Nephron (organoid): ENCODE results near the gene TBX3.

Experiments used
- H3K27ac Mint-ChIP-seq, 3 experiments: 2 replicates each; pipeline ENCODE4 v1.8.0; 2020; ENCODE audit warnings: mixed read lengths in 3 of 3, mild to moderate bottlenecking in 2 of 3, moderate library complexity in 1 of 3
- H3K27me3 Mint-ChIP-seq: 2 replicates; pipeline ENCODE4 v1.8.0; 2021; ENCODE audit warnings: low read depth, mild to moderate bottlenecking, moderate library complexity, mixed read lengths
- H3K36me3 Mint-ChIP-seq: 2 replicates; pipeline ENCODE4 v1.8.0; 2020; ENCODE audit warnings: low read depth, mixed read lengths
- H3K4me1 Mint-ChIP-seq: 2 replicates; pipeline ENCODE4 v1.8.0; 2020; ENCODE audit warnings: mixed read lengths
- H3K4me3 Mint-ChIP-seq, 3 experiments: 2 replicates each; pipeline ENCODE4 v1.8.0; 2020; ENCODE audit warnings: mild to moderate bottlenecking in 3 of 3, mixed read lengths in 3 of 3, moderate library complexity in 2 of 3
- H3K9me3 Mint-ChIP-seq: 2 replicates; pipeline ENCODE4 v1.8.0; 2020; ENCODE audit warnings: mixed read lengths
- TF ChIP-seq, protein P1 (sequence below), 3 experiments: fragments of 200-600 bp; sonication (generic); IDR thresholded peaks; one replicate each; pipeline ENCODE4 v1.5.0; 2021; ENCODE audit warnings: antibody characterized with exemption in 3 of 3; ENCODE audit not compliant: unreplicated experiment in 3 of 3

Gene TBX3

DNA sequence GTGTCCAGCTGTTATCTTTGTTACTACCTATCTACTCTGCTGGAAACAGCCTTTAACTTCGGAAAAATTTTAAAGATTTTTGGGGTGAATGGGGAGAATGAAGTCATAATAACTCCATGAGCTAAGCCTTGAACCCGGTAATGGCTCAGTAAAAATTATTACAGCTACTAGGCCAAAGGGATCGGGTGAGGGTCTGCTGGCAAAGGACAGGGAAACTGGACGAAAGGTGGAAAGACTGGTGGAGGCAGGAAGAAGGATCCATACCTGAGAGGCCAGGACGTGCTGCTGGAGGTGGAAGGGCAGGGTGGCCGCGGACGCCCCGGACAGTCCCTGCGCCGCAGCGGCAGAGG, 10.1 kb downstream of the TBX3 start:
- H3K27ac Mint-ChIP-seq: peak overlapping the region; percentile 91 to 95 (median 93)
- TF ChIP-seq, protein P1, sequence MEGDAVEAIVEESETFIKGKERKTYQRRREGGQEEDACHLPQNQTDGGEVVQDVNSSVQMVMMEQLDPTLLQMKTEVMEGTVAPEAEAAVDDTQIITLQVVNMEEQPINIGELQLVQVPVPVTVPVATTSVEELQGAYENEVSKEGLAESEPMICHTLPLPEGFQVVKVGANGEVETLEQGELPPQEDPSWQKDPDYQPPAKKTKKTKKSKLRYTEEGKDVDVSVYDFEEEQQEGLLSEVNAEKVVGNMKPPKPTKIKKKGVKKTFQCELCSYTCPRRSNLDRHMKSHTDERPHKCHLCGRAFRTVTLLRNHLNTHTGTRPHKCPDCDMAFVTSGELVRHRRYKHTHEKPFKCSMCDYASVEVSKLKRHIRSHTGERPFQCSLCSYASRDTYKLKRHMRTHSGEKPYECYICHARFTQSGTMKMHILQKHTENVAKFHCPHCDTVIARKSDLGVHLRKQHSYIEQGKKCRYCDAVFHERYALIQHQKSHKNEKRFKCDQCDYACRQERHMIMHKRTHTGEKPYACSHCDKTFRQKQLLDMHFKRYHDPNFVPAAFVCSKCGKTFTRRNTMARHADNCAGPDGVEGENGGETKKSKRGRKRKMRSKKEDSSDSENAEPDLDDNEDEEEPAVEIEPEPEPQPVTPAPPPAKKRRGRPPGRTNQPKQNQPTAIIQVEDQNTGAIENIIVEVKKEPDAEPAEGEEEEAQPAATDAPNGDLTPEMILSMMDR (IDR thresholded peaks at IDR 0.05; ENCODE audit: unreplicated experiment in 3 of 3): no peak
- H3K4me1 Mint-ChIP-seq: peaks cover 86% of the 10 kb centered on the region
- H3K27me3 Mint-ChIP-seq: peaks cover 88% of the 10 kb centered on the region
- no peaks in the 10 kb centered on the region for H3K9me3 Mint-ChIP-seq
- peak overlapping the region; percentile 77 to 85 (median 77) for H3K4me3 Mint-ChIP-seq
- H3K36me3 Mint-ChIP-seq: peaks cover 64% of the 10 kb centered on the region

- Mint-ChIP-seq H3K4me3 (peak overlapping the region; percentile 77 to 85 (median 77)), H3K9me3 (no peaks in the 10 kb centered on the region), H3K27me3 (peaks cover 86% of the 10 kb centered on the region), H3K4me1 (peaks cover 82% of the 10 kb centered on the region), H3K36me3 (peaks cover 58% of the 10 kb centered on the region), H3K27ac (peak overlapping the region; percentile 91 to 95 (median 93))
- TF ChIP-seq, protein P1 (IDR thresholded peaks at IDR 0.05; ENCODE audit: unreplicated experiment in 3 of 3): no peak
Measured at GRCh38 chr12:114673169-114673833, 10.7 kb downstream of the TBX3 start.

DNA sequence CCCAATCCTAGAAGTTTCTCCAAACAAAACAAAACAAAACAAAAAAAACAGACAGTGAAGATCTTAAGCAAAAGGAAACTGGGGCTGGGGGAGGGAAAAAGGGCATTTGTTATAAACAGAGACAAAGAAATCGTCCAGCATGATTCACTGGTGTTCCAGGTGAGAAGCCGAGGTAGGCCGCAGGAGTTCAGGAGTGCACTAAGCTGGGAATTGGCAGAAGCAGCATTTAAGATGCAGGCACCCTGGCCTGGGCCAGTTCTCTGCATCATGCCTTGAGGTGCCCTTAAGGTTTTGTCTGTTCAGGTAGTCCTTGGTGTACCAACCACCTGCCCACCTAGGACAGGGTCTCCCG, 11.2 kb downstream of the TBX3 start:
- Mint-ChIP-seq H3K27me3 (peaks cover 86% of the 10 kb centered on the region), H3K9me3 (no peaks in the 10 kb centered on the region), H3K27ac (peak overlapping the region; percentile 91 to 95 (median 93)), H3K4me1 (peaks cover 82% of the 10 kb centered on the region), H3K4me3 (peak overlapping the region; percentile 77 to 85 (median 77)), H3K36me3 (peaks cover 53% of the 10 kb centered on the region)
- TF ChIP-seq, protein P1 (IDR thresholded peaks at IDR 0.05; ENCODE audit: unreplicated experiment in 3 of 3): no peak

DNA sequence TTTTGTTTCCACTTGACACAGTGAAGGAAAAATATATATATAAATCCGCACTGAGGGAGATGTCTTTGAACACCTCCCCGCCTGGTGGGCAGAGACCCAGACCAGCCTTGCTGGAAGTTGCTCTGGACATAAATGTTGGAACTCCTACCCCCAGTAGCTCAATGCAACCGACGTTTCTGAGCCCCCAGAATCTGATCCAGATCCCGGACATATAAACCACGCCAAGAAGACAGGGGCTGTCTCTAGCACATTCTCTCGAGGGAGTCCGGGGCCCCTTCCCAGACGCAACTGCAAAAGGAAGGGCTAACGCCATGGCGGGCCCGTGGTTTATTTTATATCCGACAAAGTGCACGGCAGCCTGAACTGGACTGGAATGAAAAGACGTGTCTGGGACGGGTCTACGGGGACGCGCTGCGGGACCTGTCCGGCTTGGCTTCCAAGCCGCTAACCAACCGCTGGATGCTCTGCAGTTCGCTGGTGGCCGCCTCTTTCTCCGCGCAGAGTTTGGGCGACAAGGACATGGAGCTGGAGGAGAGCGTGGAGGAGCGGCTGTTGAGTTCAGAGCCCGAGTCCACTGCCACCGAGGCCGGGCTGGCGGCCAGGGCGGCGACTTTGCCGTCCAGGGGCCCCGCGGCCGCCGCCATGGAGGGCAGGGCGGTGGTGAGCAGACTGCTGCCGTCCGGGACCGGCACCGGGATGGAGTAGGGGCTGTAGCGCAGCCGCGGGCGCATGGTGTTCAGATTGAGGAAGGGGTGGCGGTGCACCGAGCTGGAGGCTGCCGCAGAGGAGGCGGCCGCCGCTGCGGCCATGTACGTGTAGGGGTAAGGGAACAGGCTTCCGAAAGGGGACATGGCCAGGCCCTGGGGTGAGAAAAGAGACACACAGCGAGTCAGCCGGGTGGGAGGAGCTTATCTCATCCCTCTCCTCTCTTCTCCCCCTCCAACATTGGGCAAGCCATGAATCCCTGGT, 12.2 kb downstream of the TBX3 start:
- Mint-ChIP-seq H3K9me3 (no peaks in the 10 kb centered on the region), H3K4me1 (peaks cover 79% of the 10 kb centered on the region), H3K36me3 (peaks cover 43% of the 10 kb centered on the region), H3K4me3 (peak overlapping the region; percentile 77 to 85 (median 77)), H3K27ac (peak overlapping the region; percentile 91 to 95 (median 93)), H3K27me3 (peaks cover 87% of the 10 kb centered on the region)
- TF ChIP-seq, protein P1 (IDR thresholded peaks at IDR 0.05; ENCODE audit: unreplicated experiment in 3 of 3): no peak

GRCh38 chr12:114671066-114671442, 12.9 kb downstream of the TBX3 start:
- H3K4me3 Mint-ChIP-seq: peak overlapping the region; percentile 73 to 85 (median 77)

More at GRCh38 chr12:114671066-114671442, 12.9 kb downstream of the TBX3 start:
- Mint-ChIP-seq H3K4me1 (peaks cover 77% of the 10 kb centered on the region), H3K36me3 (peaks cover 36% of the 10 kb centered on the region), H3K27me3 (peaks cover 87% of the 10 kb centered on the region), H3K9me3 (no peaks in the 10 kb centered on the region), H3K27ac (peak overlapping the region; percentile 91 to 95 (median 93))
- TF ChIP-seq, protein P1 (IDR thresholded peaks at IDR 0.05; ENCODE audit: unreplicated experiment in 3 of 3): no peak
